GM12891 (cell line): ENCODE results near the gene GPC5.

Source experiments
- POLR2A ChIP-seq: IDR thresholded peaks from 2 replicates; pipeline ENCODE4 v1.6.1; 2011; ENCODE audit warnings: low read depth, low read length, control low read depth
- POU2F2 ChIP-seq: IDR thresholded peaks from 2 replicates; pipeline ENCODE4 v1.6.1; 2011; ENCODE audit warnings: low read depth, mild to moderate bottlenecking, control low read depth, low read length, moderate library complexity

DNA sequence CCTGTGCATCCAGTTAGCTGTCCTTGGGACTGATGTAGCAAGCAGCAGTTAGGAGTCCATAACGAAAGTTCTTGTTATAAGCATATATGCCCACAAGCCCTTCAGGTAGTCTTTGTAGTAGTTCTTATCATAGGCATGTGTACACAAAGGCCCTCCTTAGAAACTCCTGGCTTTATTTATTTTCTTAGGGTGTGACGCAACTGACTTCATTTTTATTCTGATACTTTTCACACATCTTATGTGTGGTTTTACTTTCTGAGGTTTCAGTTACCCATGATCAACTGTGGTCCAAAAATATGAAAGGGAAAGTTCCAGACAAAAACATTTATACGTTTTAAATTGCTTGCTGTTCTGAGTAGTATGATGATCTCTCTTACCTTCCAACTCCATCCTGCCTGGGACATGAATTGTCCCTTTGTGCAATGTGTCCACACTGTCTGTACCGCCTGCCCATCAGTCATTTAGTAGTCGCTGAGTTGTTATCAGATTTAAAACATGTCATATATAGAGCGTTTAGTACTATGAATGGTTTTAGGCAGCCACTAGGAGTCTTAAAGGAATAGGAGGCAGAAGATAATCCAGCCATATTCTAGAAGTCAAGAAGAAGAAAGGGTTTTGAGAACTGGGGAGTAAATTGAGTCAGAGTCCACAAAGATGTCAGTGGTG is 19.4 kb downstream of the GPC5 start:
- TF ChIP-seq POLR2A, result no peak
- no peak for TF ChIP-seq POU2F2
